Measurements from ENCODE around the gene TTLL12. TPM values are rescaled to one million over a fixed set of nuclear protein-coding genes. Genes with fewer than 3 reads are reported as not detected.
A peak's percentile ranks its signal among the peaks of the same experiment; 100 is the strongest.

The TTLL12 gene
- total RNA-seq, 2 experiments from 2014 or later, result 30.4 to 30.6 TPM

DNA sequence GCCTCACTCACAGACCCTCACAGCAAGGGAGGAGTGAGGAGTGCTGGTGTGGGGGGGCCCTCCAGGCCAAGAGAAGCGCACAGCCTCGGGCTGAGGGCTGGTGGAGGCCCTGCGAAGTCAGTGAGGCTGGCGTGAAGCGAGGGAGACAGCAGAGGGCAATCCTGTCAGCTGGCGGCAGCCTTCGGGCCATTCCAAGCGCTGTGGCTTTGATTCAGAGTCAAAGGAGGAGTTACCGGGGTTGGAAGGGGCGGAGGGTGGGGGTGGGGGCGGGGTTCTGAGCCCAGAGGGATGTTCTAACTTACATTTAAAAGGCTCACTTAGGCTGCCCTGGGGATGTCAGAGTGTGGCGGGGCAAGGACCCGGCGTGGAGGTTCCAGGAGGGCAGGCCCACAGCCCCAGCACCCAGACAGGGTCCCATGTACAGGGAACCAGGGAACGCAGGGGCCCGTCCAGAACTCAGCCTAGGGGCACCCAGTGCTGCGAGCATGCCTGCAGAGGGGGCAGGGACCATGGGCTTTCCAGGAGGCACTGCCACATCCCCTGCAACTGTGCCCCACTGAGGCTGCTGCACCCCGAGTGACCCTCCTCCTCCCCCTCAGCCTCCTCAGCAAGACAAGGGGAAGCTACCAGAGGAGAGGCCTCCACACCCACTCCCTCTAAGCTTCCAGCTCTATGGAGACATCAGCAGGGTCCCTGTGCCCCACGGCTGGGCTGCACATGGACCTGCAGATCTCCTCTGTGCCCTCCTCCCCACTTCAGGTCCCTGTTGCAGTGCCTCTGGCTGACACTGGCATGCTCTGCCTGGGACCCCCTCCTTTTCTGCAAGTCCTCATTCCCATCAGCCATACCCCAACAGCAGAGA is 39.7 kb upstream of the TTLL12 start:
- peak overlapping the region; percentile 23 for H3K4me3 Mint-ChIP-seq
- H3K4me1 Mint-ChIP-seq, result peaks cover 10% of the 10 kb centered on the region
- POLR2A ChIA-PET, result interaction anchor here (1.8 kb wide), 1 partner anchor 39 kb away, joined by 11 read pairs; the partner anchor contains the start of gene TTLL12
- no peaks in the 10 kb centered on the region for H3K36me3 Mint-ChIP-seq
- H3K27ac Mint-ChIP-seq, result peak overlapping the region; percentile 78
- no peaks in the 10 kb centered on the region for H3K9me3 Mint-ChIP-seq
- H3K27me3 Mint-ChIP-seq, result peaks cover 6% of the 10 kb centered on the region
- no peak for DNase-seq
- peak; percentile 40 for ATAC-seq (ENCODE audit: low read depth)

DNA sequence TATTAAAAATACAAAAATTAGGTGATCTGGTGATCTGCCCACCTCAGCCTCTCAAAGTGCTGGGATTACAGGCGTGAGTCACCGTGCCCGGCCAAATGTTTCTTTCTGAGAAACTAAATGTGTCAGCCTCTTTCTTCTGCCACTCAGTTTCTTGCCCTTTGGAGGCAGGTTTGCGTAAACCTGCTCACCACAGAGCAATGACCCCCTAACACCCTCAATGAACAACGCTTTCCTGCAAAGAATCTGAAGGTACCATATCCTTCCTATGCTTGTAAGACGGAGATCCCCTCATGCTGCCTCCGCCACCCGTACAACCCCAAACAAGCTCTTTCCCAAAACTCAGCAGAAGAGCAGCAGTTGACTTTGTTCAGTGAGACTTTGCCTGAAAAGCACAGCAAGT is 38.7 kb upstream of the TTLL12 start:
- Mint-ChIP-seq H3K27me3 (peaks cover 6% of the 10 kb centered on the region), H3K9me3 (no peaks in the 10 kb centered on the region), H3K4me3 (no peak overlapping the region), H3K27ac (no peak overlapping the region), H3K36me3 (no peaks in the 10 kb centered on the region), H3K4me1 (peaks cover 4% of the 10 kb centered on the region)
- POLR2A ChIA-PET, result no interaction called here
- DNase-seq (no peak), ATAC-seq (ENCODE audit: low read depth) (no peak)

DNA sequence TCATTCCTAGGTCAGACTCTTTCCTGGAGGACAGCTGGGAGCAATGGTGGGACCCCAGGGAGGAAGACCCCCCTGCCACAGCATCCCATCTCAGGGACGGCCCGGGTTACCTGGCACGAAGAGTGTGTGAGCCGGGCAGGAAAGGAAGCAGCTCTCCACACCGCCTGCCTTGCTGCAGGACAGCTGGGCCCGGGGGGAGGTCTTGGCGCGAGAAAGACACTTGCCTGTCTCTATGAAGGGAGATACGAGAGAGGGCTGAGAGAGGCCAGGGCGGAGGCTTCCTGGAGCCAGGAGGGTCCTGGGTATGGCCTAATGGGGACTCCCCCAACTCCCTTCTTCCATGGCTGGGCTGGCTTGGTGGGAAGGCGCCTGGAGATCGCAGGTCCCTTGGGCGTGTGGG is 36.1 kb upstream of the TTLL12 start:
- peaks cover 3% of the 10 kb centered on the region for H3K27me3 Mint-ChIP-seq
- H3K36me3 Mint-ChIP-seq, result no peaks in the 10 kb centered on the region
- no peak overlapping the region for H3K4me3 Mint-ChIP-seq
- H3K9me3 Mint-ChIP-seq, result no peaks in the 10 kb centered on the region
- no peak for ATAC-seq (ENCODE audit: low read depth)
- H3K4me1 Mint-ChIP-seq, result peaks cover 4% of the 10 kb centered on the region
- DNase-seq, result no peak
- POLR2A ChIA-PET, result no interaction called here
- no peak overlapping the region for H3K27ac Mint-ChIP-seq

DNA sequence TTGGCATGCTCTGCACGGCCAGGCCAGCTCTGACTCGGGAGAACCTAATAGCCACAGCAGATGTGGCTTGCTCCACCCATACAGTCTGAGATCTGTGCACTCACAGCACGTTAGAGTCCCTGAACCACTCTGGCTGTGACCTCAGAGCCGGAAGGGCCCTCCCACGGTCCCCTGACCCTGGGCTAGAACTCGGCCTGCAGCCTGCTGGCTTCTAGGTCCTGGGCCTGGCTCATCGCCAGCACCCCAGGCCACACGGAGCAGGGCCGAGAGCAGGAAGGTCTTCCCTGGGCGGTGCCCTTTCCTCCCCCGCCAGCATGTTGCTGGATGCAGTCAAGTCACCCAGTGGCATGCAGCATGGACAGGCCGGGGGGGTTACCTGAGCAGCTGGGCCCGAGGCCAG is 35.3 kb upstream of the TTLL12 start:
- no peak for DNase-seq
- Mint-ChIP-seq H3K27ac (no peak overlapping the region), H3K4me1 (peaks cover 4% of the 10 kb centered on the region), H3K27me3 (peaks cover 3% of the 10 kb centered on the region), H3K36me3 (no peaks in the 10 kb centered on the region), H3K9me3 (no peaks in the 10 kb centered on the region), H3K4me3 (no peak overlapping the region)
- POLR2A ChIA-PET, result no interaction called here
- ATAC-seq (ENCODE audit: low read depth), result no peak

DNA sequence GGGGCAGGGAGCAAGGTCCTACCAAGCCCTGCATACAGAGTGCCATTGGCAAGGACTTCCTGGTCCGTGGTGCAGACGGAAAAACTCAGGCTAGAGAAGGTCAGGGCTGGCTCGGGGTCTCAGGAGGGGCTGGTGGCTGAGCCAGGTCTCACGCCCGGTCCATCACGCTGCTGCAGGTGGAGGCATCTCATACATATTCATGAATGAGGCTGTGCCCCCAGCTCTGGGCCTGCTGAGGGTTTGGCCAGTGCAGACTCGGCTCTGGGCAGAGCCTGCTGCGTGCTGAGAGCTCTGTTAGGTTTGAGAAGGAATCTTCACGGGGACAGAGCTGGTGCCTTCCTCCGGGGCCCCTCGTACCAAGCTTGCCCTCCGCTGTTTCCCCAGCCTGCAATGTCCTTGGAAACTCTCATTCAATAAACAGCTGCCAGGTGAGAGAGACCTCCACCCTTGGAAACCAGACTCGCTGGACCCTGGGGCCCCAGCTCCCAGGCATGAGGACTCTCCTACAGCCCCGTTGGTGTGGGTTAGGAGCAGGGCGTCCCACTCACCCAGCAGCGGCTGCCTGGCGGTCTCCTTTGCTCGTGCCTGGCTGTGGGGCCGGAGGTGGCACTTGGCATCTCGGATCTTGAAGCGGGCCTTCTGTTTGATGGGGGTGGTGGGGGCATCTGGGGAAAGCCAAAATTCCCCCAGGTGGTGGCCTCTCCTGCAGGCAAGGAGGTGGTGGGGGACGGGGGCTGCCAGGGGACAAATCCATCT is 33.9 kb upstream of the TTLL12 start:
- DNase-seq, result no peak

DNA sequence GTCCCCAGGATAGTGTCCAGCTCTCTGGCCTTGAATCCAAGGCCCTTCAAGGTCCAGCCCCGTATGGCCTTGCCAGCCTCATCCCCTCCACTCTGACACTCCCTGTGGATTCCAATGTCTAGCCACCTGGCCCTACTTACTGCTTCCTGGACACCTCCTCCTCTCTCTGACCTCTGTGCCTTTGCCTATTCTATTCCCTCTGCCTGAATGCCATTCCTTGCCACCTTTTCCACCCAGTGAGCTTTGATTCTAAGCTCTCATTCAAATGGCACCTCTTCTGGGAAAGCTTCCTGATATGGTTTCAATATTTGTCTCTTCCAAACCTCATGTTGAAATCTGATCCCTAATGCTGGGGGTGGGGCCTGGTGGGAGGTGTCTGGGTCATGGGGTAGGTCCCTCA is 31.9 kb upstream of the TTLL12 start:
- DNase-seq, result no peak
- H3K4me1 Mint-ChIP-seq, result no peaks in the 10 kb centered on the region
- no peak for ATAC-seq (ENCODE audit: low read depth)
- no peaks in the 10 kb centered on the region for H3K9me3 Mint-ChIP-seq
- POLR2A ChIA-PET, result no interaction called here
- no peaks in the 10 kb centered on the region for H3K27me3 Mint-ChIP-seq
- no peak overlapping the region for H3K4me3 Mint-ChIP-seq
- H3K36me3 Mint-ChIP-seq, result no peaks in the 10 kb centered on the region
- H3K27ac Mint-ChIP-seq, result no peak overlapping the region

More for the DNA sequence above, 33.9 kb upstream of the TTLL12 start:
- Mint-ChIP-seq H3K27ac (no peak overlapping the region), H3K4me1 (no peaks in the 10 kb centered on the region), H3K27me3 (peaks cover 1% of the 10 kb centered on the region), H3K9me3 (no peaks in the 10 kb centered on the region), H3K4me3 (no peak overlapping the region), H3K36me3 (no peaks in the 10 kb centered on the region)
- POLR2A ChIA-PET, result no interaction called here
- no peak for ATAC-seq (ENCODE audit: low read depth)

DNA sequence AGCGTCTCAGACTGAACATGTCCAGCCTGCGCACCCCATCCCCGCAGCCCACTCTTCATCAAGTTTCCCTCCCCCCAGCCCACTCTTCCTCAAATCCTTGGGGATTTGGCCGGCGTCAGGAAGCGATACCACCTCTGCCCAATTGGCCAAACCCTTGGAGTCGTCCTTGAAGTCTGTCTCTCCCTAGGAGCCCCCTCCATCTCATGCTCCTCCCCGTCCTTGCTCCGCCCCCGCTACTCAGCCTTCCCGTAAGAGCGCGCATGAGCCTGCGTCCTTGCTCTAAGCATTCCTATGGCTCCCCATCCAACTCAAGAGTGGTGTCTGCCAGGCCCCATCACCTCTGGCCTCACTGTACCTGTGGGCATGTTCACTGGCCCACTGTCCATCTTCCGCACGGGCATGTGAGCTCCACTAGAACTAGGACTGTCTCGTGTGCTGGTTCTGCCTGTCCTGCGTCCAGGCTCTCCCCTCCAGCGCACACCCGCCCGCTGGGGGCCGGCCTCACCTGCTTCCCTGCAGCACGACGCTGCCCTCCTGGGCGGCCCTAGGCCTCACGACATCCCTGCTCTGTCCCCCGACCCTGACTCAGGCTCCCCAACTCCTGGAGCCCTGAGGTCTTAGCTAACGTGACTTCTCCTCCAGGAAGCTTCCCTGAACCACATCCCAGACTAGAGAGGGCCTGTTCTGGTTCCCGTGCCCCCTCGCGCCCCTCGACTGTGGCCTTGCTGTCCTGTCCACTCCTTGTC is 30.5 kb upstream of the TTLL12 start:
- no peak for DNase-seq
- H3K4me3 Mint-ChIP-seq, result no peak overlapping the region
- H3K27ac Mint-ChIP-seq, result no peak overlapping the region
- POLR2A ChIA-PET, result no interaction called here
- H3K9me3 Mint-ChIP-seq, result no peaks in the 10 kb centered on the region
- H3K36me3 Mint-ChIP-seq, result no peaks in the 10 kb centered on the region
- no peak for ATAC-seq (ENCODE audit: low read depth)
- no peaks in the 10 kb centered on the region for H3K27me3 Mint-ChIP-seq
- H3K4me1 Mint-ChIP-seq, result no peaks in the 10 kb centered on the region

DNA sequence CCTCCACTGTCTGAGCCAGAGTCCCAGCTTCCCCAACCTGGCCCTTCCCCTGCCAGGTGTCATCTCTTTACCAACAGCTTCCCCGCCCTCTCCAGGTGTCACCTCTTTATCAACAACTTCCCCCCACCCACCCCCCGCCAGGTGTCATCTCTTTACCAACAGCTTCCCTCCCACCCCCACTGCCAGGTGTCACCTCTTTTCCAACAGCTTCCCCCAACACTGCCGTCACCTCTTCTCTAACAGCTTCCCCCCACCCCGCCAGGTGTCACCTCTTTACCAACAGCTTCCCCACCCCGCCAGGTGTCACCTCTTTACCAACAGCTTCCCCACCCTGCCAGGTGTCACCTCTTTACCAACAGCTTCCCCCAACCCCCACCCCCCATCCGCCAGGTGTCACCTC is 29.8 kb upstream of the TTLL12 start:
- H3K27ac Mint-ChIP-seq, result no peak overlapping the region
- no peak for DNase-seq
- H3K9me3 Mint-ChIP-seq, result no peaks in the 10 kb centered on the region
- POLR2A ChIA-PET, result no interaction called here
- no peaks in the 10 kb centered on the region for H3K4me1 Mint-ChIP-seq
- no peaks in the 10 kb centered on the region for H3K36me3 Mint-ChIP-seq
- no peak overlapping the region for H3K4me3 Mint-ChIP-seq
- H3K27me3 Mint-ChIP-seq, result no peaks in the 10 kb centered on the region
- ATAC-seq (ENCODE audit: low read depth), result no peak

DNA sequence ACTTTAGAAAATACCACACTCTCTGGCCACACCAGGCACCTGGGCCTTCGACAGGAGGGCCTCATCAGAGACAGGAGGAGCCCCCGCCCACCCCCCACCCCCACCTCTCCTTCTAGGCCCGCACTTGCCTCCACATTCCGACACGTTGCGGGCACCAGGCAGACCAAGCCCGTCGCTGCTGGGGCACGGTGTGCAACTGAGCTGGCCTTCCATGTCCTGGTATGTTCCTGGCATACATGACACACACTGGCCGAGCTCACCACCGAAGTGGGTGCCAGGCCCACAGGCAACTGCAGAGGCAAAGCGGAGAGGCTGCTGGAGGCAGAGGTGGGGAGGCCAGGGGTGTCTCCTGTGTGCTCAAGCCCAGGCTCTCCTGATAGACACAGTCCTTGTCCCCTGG is 27.0 kb upstream of the TTLL12 start:
- Mint-ChIP-seq H3K27ac (no peak overlapping the region), H3K9me3 (no peaks in the 10 kb centered on the region), H3K36me3 (no peaks in the 10 kb centered on the region), H3K27me3 (no peaks in the 10 kb centered on the region), H3K4me1 (no peaks in the 10 kb centered on the region), H3K4me3 (no peak overlapping the region)
- DNase-seq (no peak), ATAC-seq (ENCODE audit: low read depth) (no peak)
- POLR2A ChIA-PET, result no interaction called here

DNA sequence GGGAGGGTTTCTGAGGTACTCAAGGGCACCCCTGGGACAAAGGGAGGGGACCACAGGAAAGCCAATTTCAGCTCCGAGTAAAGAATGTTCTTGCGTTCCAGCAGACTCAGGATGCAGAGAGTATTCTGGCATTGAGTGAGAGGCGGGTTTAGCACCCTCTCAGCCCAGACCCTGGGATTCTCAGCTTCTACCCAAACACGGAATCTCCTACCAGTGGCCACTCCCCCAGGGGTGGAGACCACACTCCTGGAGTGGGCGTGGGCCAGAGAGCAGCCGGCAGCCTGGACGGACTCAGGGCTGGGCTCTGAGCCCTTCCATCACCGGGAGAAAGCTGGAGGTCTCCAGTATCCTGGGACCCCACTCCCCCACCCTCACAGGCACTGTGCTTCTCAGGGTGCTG is 26.1 kb upstream of the TTLL12 start:
- ATAC-seq (ENCODE audit: low read depth), result no peak
- no peak overlapping the region for H3K27ac Mint-ChIP-seq
- POLR2A ChIA-PET, result no interaction called here
- no peaks in the 10 kb centered on the region for H3K27me3 Mint-ChIP-seq
- no peaks in the 10 kb centered on the region for H3K36me3 Mint-ChIP-seq
- H3K9me3 Mint-ChIP-seq, result no peaks in the 10 kb centered on the region
- DNase-seq, result no peak
- H3K4me1 Mint-ChIP-seq, result no peaks in the 10 kb centered on the region
- no peak overlapping the region for H3K4me3 Mint-ChIP-seq

DNA sequence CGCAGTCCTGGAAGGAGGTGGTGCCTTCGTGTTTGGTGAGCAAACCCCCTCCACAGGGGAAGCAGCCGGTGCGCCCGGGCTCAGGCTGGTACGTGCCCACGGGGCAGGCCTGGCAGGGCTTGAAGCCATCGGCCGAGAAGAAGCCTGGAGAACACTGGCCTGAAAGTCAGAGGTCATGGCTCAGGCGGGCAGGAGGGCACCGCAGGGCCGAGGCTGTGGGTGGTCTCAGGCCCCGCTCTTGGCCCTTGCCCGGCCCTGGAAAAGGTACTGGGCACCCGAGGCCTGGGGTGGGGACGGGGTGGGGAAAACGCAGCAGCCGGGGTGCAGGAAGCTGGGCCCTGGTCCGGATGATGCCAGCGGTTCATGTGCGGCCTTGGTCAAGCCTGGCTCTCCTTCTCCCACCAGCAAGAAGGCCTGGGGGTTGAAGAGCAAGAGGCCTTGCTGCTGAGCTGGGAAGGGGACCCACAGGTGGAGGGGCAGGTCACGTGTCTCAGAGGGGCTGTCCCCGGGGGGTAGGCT is 25.6 kb upstream of the TTLL12 start:
- Mint-ChIP-seq H3K4me1 (no peaks in the 10 kb centered on the region), H3K27me3 (no peaks in the 10 kb centered on the region), H3K27ac (no peak overlapping the region), H3K9me3 (no peaks in the 10 kb centered on the region), H3K4me3 (no peak overlapping the region), H3K36me3 (no peaks in the 10 kb centered on the region)
- POLR2A ChIA-PET, result no interaction called here
- DNase-seq (no peak), ATAC-seq (ENCODE audit: low read depth) (no peak)

DNA sequence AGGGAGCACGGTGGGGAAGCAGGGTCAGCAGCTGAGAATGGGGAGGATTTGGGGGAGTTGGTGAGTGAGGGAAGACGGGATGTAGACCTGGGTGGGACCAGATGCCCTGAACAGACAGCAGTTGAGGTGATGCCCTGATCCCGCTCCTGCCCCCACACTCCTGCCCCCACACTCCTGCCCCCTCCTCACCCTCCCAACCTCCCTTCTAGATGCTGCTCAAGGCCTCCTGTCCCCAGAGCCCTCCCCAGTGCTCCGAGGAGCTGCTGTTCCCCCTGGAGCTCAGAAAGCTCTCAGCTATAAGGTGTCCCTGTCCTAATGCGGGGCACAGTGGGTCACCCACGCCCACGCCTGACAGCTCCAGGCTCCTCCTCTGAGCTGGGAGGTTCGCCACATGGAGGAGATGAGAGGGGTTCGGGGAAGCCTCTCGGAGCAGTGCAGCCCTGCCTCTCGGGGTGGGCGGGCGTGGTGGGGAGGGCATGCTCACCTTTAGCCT is 25.1 kb upstream of the TTLL12 start:
- Mint-ChIP-seq H3K36me3 (no peaks in the 10 kb centered on the region), H3K4me1 (no peaks in the 10 kb centered on the region), H3K9me3 (no peaks in the 10 kb centered on the region), H3K4me3 (no peak overlapping the region), H3K27ac (no peak overlapping the region), H3K27me3 (no peaks in the 10 kb centered on the region)
- ATAC-seq (ENCODE audit: low read depth) (no peak), DNase-seq (no peak)
- POLR2A ChIA-PET, result no interaction called here
